Spleen (tissue), 11 donors: ENCODE results near the gene GPR78. TPM values are rescaled to one million over a fixed set of nuclear protein-coding genes. Genes with fewer than 3 reads are reported as not detected.
A peak's percentile ranks its signal among the peaks of the same experiment; 100 is the strongest.

Experiments used
- DNase-seq: peaks from one replicate; pipeline ENCODE4 v3.0.0-alpha.2; 2020
- H3K27ac ChIP-seq, 8 donors: fragments of 200-600 bp; sonication (generic) in 7 of 8; 1 replicate in 4 of 8; 2 replicates in 4 of 8; pipeline versions ENCODE4 v1.5.0 to v1.8.0; 2016 to 2021; ENCODE audit warnings: inconsistent platforms in 4 of 8, mild to moderate bottlenecking in 4 of 8, moderate library complexity in 1 of 8
- H3K27me3 ChIP-seq, 7 donors: fragments of 200-600 bp; sonication (generic) in 6 of 7; replicated peaks in 1 of 7; 1 replicate in 4 of 7; 2 replicates in 3 of 7; pipeline versions ENCODE4 v1.5.0 to v1.8.0; 2016 to 2021; ENCODE audit warnings: inconsistent platforms in 3 of 7, mild to moderate bottlenecking in 1 of 7
- H3K36me3 ChIP-seq, 6 donors: fragments of 200-600 bp; sonication (generic) in 5 of 6; 1 replicate in 4 of 6; 2 replicates in 2 of 6; pipeline versions ENCODE4 v1.5.0 to v1.8.0; 2016 to 2021; ENCODE audit warnings: inconsistent platforms in 2 of 6
- H3K4me1 ChIP-seq, 6 donors: fragments of 200-600 bp; sonication (generic) in 5 of 6; 1 replicate in 3 of 6; 2 replicates in 3 of 6; pipeline versions ENCODE4 v1.5.0 to v1.8.0; 2016 to 2021; ENCODE audit warnings: inconsistent platforms in 3 of 6
- H3K4me3 ChIP-seq, 8 donors: fragments of 200-600 bp; sonication (generic) in 7 of 8; 1 replicate in 4 of 8; 2 replicates in 4 of 8; pipeline versions ENCODE4 v1.5.0 to v1.8.0; 2016 to 2021; ENCODE audit warnings: inconsistent platforms in 4 of 8, mild to moderate bottlenecking in 4 of 8, moderate library complexity in 2 of 8
- H3K9me3 ChIP-seq, 8 donors: fragments of 200-600 bp; sonication (generic) in 7 of 8; 1 replicate in 4 of 8; 2 replicates in 4 of 8; pipeline versions ENCODE4 v1.5.0 to v1.8.0; 2016 to 2021; ENCODE audit warnings: inconsistent platforms in 4 of 8
- CTCF ChIP-seq, 11 experiments: fragments of 200-600 bp in 7 of 11; fragments of 450-650 bp in 4 of 11; sonication (generic) in 4 of 11; IDR thresholded peaks in 8 of 11; conservative IDR thresholded peaks in 3 of 11; 1 replicate in 7 of 11; 2 replicates in 4 of 11; pipeline versions ENCODE4 v1.4.0 to v1.8.0; 2016 to 2021; ENCODE audit warnings: antibody characterized with exemption in 11 of 11, inconsistent platforms in 4 of 11, mild to moderate bottlenecking in 1 of 11
- POLR2A ChIP-seq, 3 donors: fragments of 450-650 bp; IDR thresholded peaks; one replicate each; pipeline ENCODE4 v1.5.1; 2017; ENCODE audit warnings: antibody characterized with exemption in 3 of 3, mild to moderate bottlenecking in 1 of 3
- POLR2AphosphoS5 ChIP-seq, 3 donors: sonication (generic); formaldehyde crosslinking; IDR thresholded peaks; one replicate each; pipeline ENCODE4 v1.5.1; 2017; ENCODE audit warnings: antibody characterized with exemption in 3 of 3
- WGBS, 5 donors: extraction: QIAGEN DNeasy Blood & Tissue Kit in 3 of 5; methylation state at CpG; one replicate each; pipeline versions ENCODE4 v1.1.5 to v1.1.7; 2013 to 2018; 5-methylcytosine and 5-hydroxymethylcytosine counted together
- intact Hi-C: fragments of 100-400 bp; cut with DNase I; formaldehyde crosslinking; loops from one replicate; pipeline ENCODE4 v1.15.0; 2023; ENCODE audit warnings: low total_unique reads
- polyA plus RNA-seq, 3 donors: library from polyadenylated mRNA; stranded (reverse); fragments of 200-250 nt; gene quantifications; one replicate each; pipeline ENCODE4 v1.2.1, GENCODE V29; 2013
- total RNA-seq, 7 donors: library from RNA; depleted of rRNA in 3 of 7; stranded (reverse); fragments of >200 nt in 3 of 7; fragmentation: NEBNext Ultra II Directional in 4 of 7; extraction: Animal tissue kit (Norgen Biotek cat#: 25700) in 4 of 7; gene quantifications; one replicate each; pipeline versions ENCODE4 v1.1.0 to v1.2.1, GENCODE V29; 2016 to 2021
- donor health status: healthy with polysubstance abuse.
- donor health status: DM: no; HTN: no; CAD: no; lungs with moderate emphysema.
- donor health status: DM: no; HTN: no; CAD: no.
- donor health status: Bipolar disorder and iron deficiency.
- donor health status: healthy.
- donor health status: DM: no; HTN: no; CAD: no.
- donor health status: DM: yes; HTN: yes; CAD: no.

GPR78 gene
- total and polyA plus RNA-seq, 10 donors = 0.07 to 1.5 (median 0.12) TPM; not detected in 5

DNA sequence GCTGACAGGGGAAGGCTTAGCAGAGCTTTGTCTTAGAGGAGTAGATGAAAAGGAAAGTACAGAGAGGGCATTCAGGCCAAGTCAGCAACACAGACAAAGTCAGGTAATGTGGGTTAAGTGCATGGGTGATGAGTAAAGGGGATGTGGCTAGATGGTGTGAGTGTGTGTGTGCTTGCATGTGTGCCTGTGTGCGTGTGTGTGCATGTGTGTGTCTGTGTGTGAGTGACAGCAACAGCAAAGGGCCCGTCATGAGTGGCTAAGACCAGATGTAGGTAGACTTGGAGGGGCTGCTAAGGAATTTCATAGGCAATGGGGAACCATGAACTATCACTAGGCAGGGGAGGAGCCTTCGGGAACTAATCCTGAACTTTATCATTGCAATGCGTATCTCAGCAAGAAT is 2.2 kb upstream of the GPR78 start:
- DNase-seq = peak; percentile 30
- intact Hi-C loops = no loop called here

DNA sequence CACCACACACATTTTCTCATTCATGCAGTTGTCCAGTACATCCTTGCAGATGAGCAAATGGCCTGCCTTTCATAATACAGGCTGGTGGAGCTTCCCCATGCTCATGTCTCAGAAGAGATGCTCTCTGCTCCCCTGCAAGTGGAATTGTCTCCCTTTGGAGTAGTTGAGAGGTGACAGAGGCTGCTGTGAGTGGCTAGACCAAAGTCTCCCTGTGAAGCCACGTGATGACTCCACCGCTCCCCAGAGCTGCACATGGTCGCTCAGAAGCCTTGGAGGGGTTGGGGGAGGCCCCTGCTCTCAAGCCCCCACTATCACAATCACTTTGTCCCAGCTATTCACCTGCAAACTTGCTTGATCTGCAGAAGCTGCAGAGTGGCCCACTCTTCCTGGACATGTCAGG is 1.5 kb upstream of the GPR78 start:
- Histone ChIP-seq H3K4me3 (no peak overlapping the region), H3K27ac (no peak overlapping the region), H3K9me3 (peaks cover 0 to 10% (median 0%) of the 10 kb centered on the region in 8 donors), H3K36me3 (no peaks in the 10 kb centered on the region), H3K4me1 (peaks cover 0 to 6% (median 0%) of the 10 kb centered on the region in 6 donors), H3K27me3 (peaks cover 0 to 68% (median 22%) of the 10 kb centered on the region in 7 donors)
- intact Hi-C loops = no loop called here
- 65 to 80% (median 70%) methylated on average over 1 to 3 of the region's 3 CpGs for WGBS, 5 donors
- peak; percentile 41 for DNase-seq
- TF ChIP-seq POLR2A (IDR thresholded peaks at IDR 0.05) (no peak), POLR2AphosphoS5 (IDR thresholded peaks at IDR 0.05) (no peak), CTCF (IDR thresholded peaks at IDR 0.05 in 8 of 11, conservative IDR thresholded peaks at IDR 0.05 in 3 of 11) (no peak)

More for the DNA sequence above, 2.2 kb upstream of the GPR78 start:
- H3K27me3 ChIP-seq = peaks cover 0 to 61% (median 22%) of the 10 kb centered on the region in 7 donors
- TF ChIP-seq POLR2A (IDR thresholded peaks at IDR 0.05) (no peak), POLR2AphosphoS5 (IDR thresholded peaks at IDR 0.05) (no peak), CTCF (IDR thresholded peaks at IDR 0.05 in 8 of 11, conservative IDR thresholded peaks at IDR 0.05 in 3 of 11) (no peak)
- peaks cover 0 to 6% (median 0%) of the 10 kb centered on the region in 6 donors for H3K4me1 ChIP-seq
- H3K27ac ChIP-seq = no peak overlapping the region
- no peak overlapping the region for H3K4me3 ChIP-seq
- 80 to 91% (median 82%) methylated on average over 4 of the region's 4 CpGs for WGBS, 5 donors
- no peaks in the 10 kb centered on the region for H3K36me3 ChIP-seq
- H3K9me3 ChIP-seq = peaks cover 0 to 10% (median 0%) of the 10 kb centered on the region in 8 donors

- H3K9me3 ChIP-seq = peaks cover 0 to 10% (median 0%) of the 10 kb centered on the region in 8 donors
- no peaks in the 10 kb centered on the region for H3K36me3 ChIP-seq
- H3K27ac ChIP-seq = no peak overlapping the region
- H3K27me3 ChIP-seq = peaks cover 0 to 75% (median 22%) of the 10 kb centered on the region in 7 donors
- peak; percentile 32 for DNase-seq
- intact Hi-C loops = no loop called here
- no peak for TF ChIP-seq POLR2AphosphoS5 (IDR thresholded peaks at IDR 0.05)
- no peak for TF ChIP-seq CTCF (IDR thresholded peaks at IDR 0.05 in 8 of 11, conservative IDR thresholded peaks at IDR 0.05 in 3 of 11)
- no peak for TF ChIP-seq POLR2A (IDR thresholded peaks at IDR 0.05)
- 23 to 37% (median 33%) methylated on average over 10 to 12 of the region's 12 CpGs for WGBS, 5 donors
- no peak overlapping the region for H3K4me3 ChIP-seq
- H3K4me1 ChIP-seq = peaks cover 0 to 6% (median 0%) of the 10 kb centered on the region in 6 donors
Measured at GRCh38 chr4:8579526-8580320, 469 bp upstream of the GPR78 start.
